DOHH2 (cell line): ENCODE measurements around the gene POLA2.

ENCODE experiments used
- H3F3A ChIP-seq: fragments of 200-600 bp; sonication (generic), shearing (Covaris generic); 2 replicates; pipeline ENCODE4 v1.6.0; 2016; ENCODE audit warnings: antibody characterized with exemption, mild to moderate bottlenecking; ENCODE audit not compliant: control insufficient read depth, insufficient read depth
- H3K27ac ChIP-seq: fragments of 200-600 bp; sonication (generic); 2 replicates; pipeline ENCODE4 v1.5.1; 2014; ENCODE audit warnings: low read depth, mild to moderate bottlenecking, low read length, moderate library complexity
- H3K27me3 ChIP-seq: fragments of 200-600 bp; sonication (generic); 2 replicates; pipeline ENCODE4 v1.6.1; 2014; ENCODE audit warnings: mild to moderate bottlenecking, low read length, mixed read lengths; ENCODE audit not compliant: control insufficient read depth
- H3K36me3 ChIP-seq: fragments of 200-600 bp; sonication (generic); 2 replicates; pipeline ENCODE4 v1.6.1; 2014; ENCODE audit warnings: mild to moderate bottlenecking, low read length, moderate library complexity, mixed read lengths; ENCODE audit not compliant: control insufficient read depth
- H3K4me1 ChIP-seq: fragments of 200-600 bp; sonication (generic); 2 replicates; pipeline ENCODE4 v1.6.1; 2014; ENCODE audit warnings: mild to moderate bottlenecking, low read length, mixed read lengths; ENCODE audit not compliant: control insufficient read depth
- H3K4me2 ChIP-seq: fragments of 200-600 bp; sonication (generic); 2 replicates; pipeline ENCODE4 v1.6.0; 2014; ENCODE audit warnings: mild to moderate bottlenecking, low read length, moderate library complexity
- H3K4me3 ChIP-seq: fragments of 200-600 bp; sonication (generic); 2 replicates; pipeline ENCODE4 v1.5.1; 2014; ENCODE audit warnings: mild to moderate bottlenecking, low read length, mixed read lengths
- H3K79me2 ChIP-seq: fragments of 200-600 bp; sonication (generic); 2 replicates; pipeline ENCODE4 v1.6.1; 2014; ENCODE audit warnings: mild to moderate bottlenecking, low read length, mixed read lengths; ENCODE audit not compliant: control insufficient read depth
- H3K9me2 ChIP-seq: fragments of 200-600 bp; sonication (generic); replicated peaks from 2 replicates; pipeline ENCODE4 v1.6.1; 2014; ENCODE audit warnings: mild to moderate bottlenecking, low read length, mixed read lengths; ENCODE audit not compliant: control insufficient read depth
- H3K9me3 ChIP-seq: fragments of 200-600 bp; sonication (generic); 2 replicates; pipeline ENCODE4 v1.6.1; 2014; ENCODE audit warnings: antibody characterized with exemption, low read length, mixed read lengths; ENCODE audit not compliant: control insufficient read depth, insufficient read depth
- H4K20me1 ChIP-seq: fragments of 200-600 bp; sonication (generic); 2 replicates; pipeline ENCODE4 v1.6.0; 2014; ENCODE audit warnings: low read depth, mild to moderate bottlenecking, antibody characterized with exemption, low read length, moderate library complexity; ENCODE audit not compliant: control insufficient read depth, insufficient read depth
- CTCF ChIP-seq: fragments of 200-600 bp; sonication (generic); IDR thresholded peaks from one replicate; pipeline ENCODE4 v1.5.1; 2014; ENCODE audit warnings: antibody characterized with exemption, mild to moderate bottlenecking, low read depth, low read length; ENCODE audit not compliant: poor library complexity, severe bottlenecking
- EZH2phosphoT487 ChIP-seq: fragments of 200-600 bp; sonication (generic); IDR thresholded peaks from 2 replicates; pipeline ENCODE4 v1.6.1; 2017; ENCODE audit warnings: borderline replicate concordance, mild to moderate bottlenecking, antibody characterized with exemption, low read length, moderate library complexity, mixed read lengths

POLA2 gene

GRCh38 chr11:65304110-65304509, 42.3 kb downstream of the POLA2 start:
- no peak overlapping the region for H3K27ac ChIP-seq
- no peak for TF ChIP-seq CTCF
- no peak for TF ChIP-seq EZH2phosphoT487

GRCh38 chr11:65304613-65305012, 42.9 kb downstream of the POLA2 start:
- Histone ChIP-seq H3K4me2 (no peak overlapping the region), H3K9me3 (no peaks in the 10 kb centered on the region), H3K79me2 (no peaks in the 10 kb centered on the region), H3K9me2 (no peaks in the 10 kb centered on the region), H3K4me3 (no peak overlapping the region), H3K27me3 (no peaks in the 10 kb centered on the region), H3F3A (no peaks in the 10 kb centered on the region; the same call in 1 of the 2 replicates), H4K20me1 (no peaks in the 10 kb centered on the region), H3K27ac (no peak overlapping the region), H3K36me3 (peaks cover 5% of the 10 kb centered on the region), H3K4me1 (peaks cover 15% of the 10 kb centered on the region)
- TF ChIP-seq EZH2phosphoT487: no peak
- TF ChIP-seq CTCF: no peak

More at GRCh38 chr11:65304110-65304509, 42.3 kb downstream of the POLA2 start:
- no peak overlapping the region for H3K4me2 ChIP-seq
- H3K9me3 ChIP-seq: no peaks in the 10 kb centered on the region
- no peaks in the 10 kb centered on the region; the same call in 1 of the 2 replicates for H3F3A ChIP-seq
- H4K20me1 ChIP-seq: no peaks in the 10 kb centered on the region
- H3K79me2 ChIP-seq: no peaks in the 10 kb centered on the region
- H3K4me3 ChIP-seq: no peak overlapping the region
- peaks cover 14% of the 10 kb centered on the region for H3K4me1 ChIP-seq
- peaks cover 10% of the 10 kb centered on the region for H3K36me3 ChIP-seq
- no peaks in the 10 kb centered on the region for H3K9me2 ChIP-seq
- no peaks in the 10 kb centered on the region for H3K27me3 ChIP-seq

GRCh38 chr11:65305501-65306268, 43.9 kb downstream of the POLA2 start:
- no peaks in the 10 kb centered on the region for H4K20me1 ChIP-seq
- H3K9me3 ChIP-seq: no peaks in the 10 kb centered on the region
- no peaks in the 10 kb centered on the region for H3K9me2 ChIP-seq
- H3K36me3 ChIP-seq: peaks cover 5% of the 10 kb centered on the region
- no peak overlapping the region for H3K4me2 ChIP-seq
- no peak overlapping the region for H3K27ac ChIP-seq
- no peak overlapping the region for H3K4me3 ChIP-seq
- H3K27me3 ChIP-seq: no peaks in the 10 kb centered on the region
- H3K4me1 ChIP-seq: peaks cover 15% of the 10 kb centered on the region
- no peaks in the 10 kb centered on the region for H3K79me2 ChIP-seq
- TF ChIP-seq EZH2phosphoT487 (no peak), CTCF (no peak)
- H3F3A ChIP-seq: no peaks in the 10 kb centered on the region; the same call in 1 of the 2 replicates
